BLaER1 treated with 17β-estradiol and CSF1 and Interleukin-3, amounts not matched to agents 10 nM and 100 nM (cell line): Measurements from ENCODE around the gene RNFT1.
"Not testable (repeated sequence)": the region's sequence is repeated elsewhere in the genome, so short reads cannot be mapped to it uniquely, and the experiment has no call there.

Experiments
- H3K27ac ChIP-seq, 11 experiments: shearing (Covaris generic); formaldehyde crosslinking; 2 replicates each; pipeline ENCODE4 v1.8.1; 2022
- H3K27me3 ChIP-seq, 11 experiments: shearing (Covaris generic); formaldehyde crosslinking; 2 replicates each; pipeline ENCODE4 v1.8.1; 2022
- H3K36me3 ChIP-seq, 11 experiments: shearing (Covaris generic); formaldehyde crosslinking; 2 replicates each; pipeline ENCODE4 v1.8.1; 2022
- H3K4me1 ChIP-seq, 10 experiments: shearing (Covaris generic); formaldehyde crosslinking; 2 replicates each; pipeline ENCODE4 v1.8.1; 2022
- H3K4me2 ChIP-seq, 11 experiments: shearing (Covaris generic); formaldehyde crosslinking; 2 replicates each; pipeline ENCODE4 v1.8.1; 2022
- H3K4me3 ChIP-seq, 10 experiments: shearing (Covaris generic); formaldehyde crosslinking; 2 replicates each; pipeline ENCODE4 v1.8.1; 2022
- H3K9ac ChIP-seq, 11 experiments: shearing (Covaris generic); formaldehyde crosslinking; 2 replicates each; pipeline ENCODE4 v1.8.1; 2022
- H3K9me3 ChIP-seq, 11 experiments: shearing (Covaris generic); formaldehyde crosslinking; replicated peaks in 1 of 11; 2 replicates each; pipeline ENCODE4 v1.8.1; 2022
- H4K20me1 ChIP-seq, 11 experiments: shearing (Covaris generic); formaldehyde crosslinking; 2 replicates each; pipeline ENCODE4 v1.8.1; 2022
- Cebpa-rat ChIP-seq, 11 experiments: shearing (Covaris generic); IDR thresholded peaks; 2 replicates each; pipeline ENCODE4 v1.8.1; 2022

RNFT1 gene

GRCh38 chr17:59963738-59964481 lies 630 bp downstream of the RNFT1 start:
- Histone ChIP-seq H3K4me2 (peak overlapping the region; percentile 73 to 93 (median 91)), H4K20me1 (peaks cover 0 to 18% (median 8%) of the 10 kb centered on the region in 11 experiments; a peak in 9 of 22 replicates), H3K4me3 (peak overlapping the region; percentile 68 to 80 (median 74)), H3K36me3 (peaks cover 4 to 37% (median 19%) of the 10 kb centered on the region in 11 experiments; a peak in 19 of 22 replicates), H3K4me1 (peaks cover 18 to 23% (median 22%) of the 10 kb centered on the region in 10 experiments), H3K27me3 (no peaks in the 10 kb centered on the region), H3K9ac (peak overlapping the region; percentile 84 to 95 (median 90)), H3K9me3 (no peaks in the 10 kb centered on the region), H3K27ac (peak overlapping the region; percentile 81 to 95 (median 90))
- TF ChIP-seq Cebpa-rat (IDR thresholded peaks at IDR 0.05): no peak

- no peak overlapping the region for H3K27ac ChIP-seq
- peak overlapping the region; percentile 73 to 93 (median 91) for H3K4me2 ChIP-seq
- H4K20me1 ChIP-seq: peaks cover 0 to 20% (median 8%) of the 10 kb centered on the region in 11 experiments; a peak in 9 of 22 replicates
- TF ChIP-seq Cebpa-rat (IDR thresholded peaks at IDR 0.05): no peak
- peak overlapping the region in 6 of 11 experiments; percentile 89 to 95 (median 92); a peak in 7 of 22 replicates for H3K9ac ChIP-seq
- H3K9me3 ChIP-seq: no peaks in the 10 kb centered on the region
- peaks cover 13 to 47% (median 29%) of the 10 kb centered on the region in 11 experiments; a peak in 20 of 22 replicates for H3K36me3 ChIP-seq
- peak overlapping the region in 7 of 10 experiments; percentile 68 to 80 (median 73); a peak in 11 of 20 replicates for H3K4me3 ChIP-seq
- H3K4me1 ChIP-seq: peaks cover 18 to 23% (median 22%) of the 10 kb centered on the region in 10 experiments
- no peaks in the 10 kb centered on the region for H3K27me3 ChIP-seq
Measured at GRCh38 chr17:59962739-59963318, 1.7 kb downstream of the RNFT1 start.

DNA sequence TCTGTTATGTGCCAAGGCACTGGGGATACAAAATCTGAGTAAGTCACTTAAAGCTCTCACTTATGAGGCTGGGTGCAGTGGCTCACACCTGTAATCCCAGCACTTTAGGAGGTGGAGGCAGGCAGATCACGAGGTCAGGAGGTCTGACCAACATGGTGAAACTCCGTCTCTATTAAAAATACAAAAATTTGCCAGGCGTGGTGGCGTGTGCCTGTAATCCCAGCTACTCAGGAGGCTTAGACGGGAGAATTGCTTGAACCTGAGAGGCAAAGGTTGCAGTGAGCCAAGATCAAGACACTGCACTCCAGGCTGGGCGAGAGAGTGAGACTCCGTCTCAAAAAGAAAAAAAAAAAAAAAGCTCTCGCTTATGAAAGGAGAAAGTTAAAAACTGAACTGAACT lies 5.0 kb downstream of the RNFT1 start:
- H3K27ac ChIP-seq, H3K4me3 ChIP-seq, H3K4me2 ChIP-seq, H3K9ac ChIP-seq, H3K9me3 ChIP-seq, H3K27me3 ChIP-seq: not testable (repeated sequence)
- H4K20me1 ChIP-seq: peaks cover 0 to 25% (median 8%) of the 10 kb centered on the region in 11 experiments; a peak in 9 of 22 replicates
- H3K36me3 ChIP-seq: peaks cover 40 to 79% (median 61%) of the 10 kb centered on the region in 11 experiments
- H3K4me1 ChIP-seq: peaks cover 11 to 17% (median 14%) of the 10 kb centered on the region in 10 experiments

GRCh38 chr17:59954856-59955255 lies 9.7 kb downstream of the RNFT1 start:
- H3K36me3 ChIP-seq: peaks cover 57 to 98% (median 82%) of the 10 kb centered on the region in 11 experiments
- no peaks in the 10 kb centered on the region for H3K9me3 ChIP-seq
- no peaks in the 10 kb centered on the region for H3K4me1 ChIP-seq
- no peaks in the 10 kb centered on the region for H3K27me3 ChIP-seq
- H3K9ac ChIP-seq: no peak overlapping the region
- H4K20me1 ChIP-seq: peaks cover 0 to 7% (median 0%) of the 10 kb centered on the region in 11 experiments; a peak in 2 of 22 replicates
- no peak for TF ChIP-seq Cebpa-rat (IDR thresholded peaks at IDR 0.05)
- no peak overlapping the region for H3K4me3 ChIP-seq
- H3K4me2 ChIP-seq: no peak overlapping the region
- no peak overlapping the region for H3K27ac ChIP-seq

DNA sequence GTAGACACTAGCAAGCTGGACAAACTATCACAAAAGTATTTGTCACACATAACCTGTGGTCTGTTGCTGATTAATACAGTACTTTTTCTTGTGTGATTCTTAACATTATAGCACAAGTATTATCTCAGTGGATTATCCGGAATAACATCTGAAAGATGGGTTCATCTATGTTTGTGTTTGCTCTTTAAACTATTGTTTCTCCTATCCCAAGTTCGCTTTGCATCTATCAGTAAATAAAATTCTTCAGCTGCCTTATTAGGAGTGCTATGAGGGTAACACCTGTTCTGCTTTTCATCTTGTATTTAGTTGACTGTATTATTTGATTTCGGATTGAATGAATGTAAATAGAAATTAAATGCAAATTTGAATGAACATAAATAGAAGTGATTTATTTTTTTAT lies 14.5 kb downstream of the RNFT1 start:
- Histone ChIP-seq H4K20me1 (peaks cover 0 to 7% (median 3%) of the 10 kb centered on the region in 11 experiments; a peak in 5 of 22 replicates), H3K9me3 (no peaks in the 10 kb centered on the region), H3K4me2 (no peak overlapping the region), H3K9ac (no peak overlapping the region), H3K27ac (no peak overlapping the region), H3K4me3 (no peak overlapping the region), H3K27me3 (no peaks in the 10 kb centered on the region), H3K4me1 (no peaks in the 10 kb centered on the region), H3K36me3 (peaks cover 50 to 95% (median 77%) of the 10 kb centered on the region in 11 experiments)
- no peak for TF ChIP-seq Cebpa-rat (IDR thresholded peaks at IDR 0.05)

DNA sequence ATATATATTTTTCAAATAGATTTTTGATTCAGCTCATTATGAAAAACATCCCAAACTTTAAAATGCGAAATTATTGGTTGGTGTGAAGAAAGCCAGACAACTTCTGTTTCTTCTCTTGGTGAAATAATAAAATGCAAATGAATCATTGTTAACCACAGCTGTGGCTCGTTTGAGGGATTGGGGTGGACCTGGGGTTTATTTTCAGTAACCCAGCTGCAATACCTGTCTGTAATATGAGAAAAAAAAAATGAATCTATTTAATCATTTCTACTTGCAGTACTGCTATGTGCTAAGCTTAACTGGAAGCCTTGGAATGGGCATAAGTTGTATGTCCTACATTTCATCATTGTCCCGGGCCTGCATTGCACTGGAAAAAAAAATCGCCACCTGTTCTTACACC lies 17.2 kb downstream of the RNFT1 start:
- peaks cover 64 to 96% (median 83%) of the 10 kb centered on the region in 11 experiments for H3K36me3 ChIP-seq
- not testable (repeated sequence) for H3K4me1 ChIP-seq, H3K4me3 ChIP-seq, H3K27ac ChIP-seq, H3K9me3 ChIP-seq, H3K9ac ChIP-seq, H3K4me2 ChIP-seq, H3K27me3 ChIP-seq
- peaks cover 0 to 12% (median 3%) of the 10 kb centered on the region in 11 experiments; a peak in 5 of 22 replicates for H4K20me1 ChIP-seq

GRCh38 chr17:59946433-59946832 lies 18.1 kb downstream of the RNFT1 start:
- Histone ChIP-seq H4K20me1 (peaks cover 0 to 12% (median 3%) of the 10 kb centered on the region in 11 experiments; a peak in 5 of 22 replicates), H3K36me3 (peaks cover 66 to 97% (median 86%) of the 10 kb centered on the region in 11 experiments)
- H3K27me3 ChIP-seq, H3K9ac ChIP-seq, H3K4me2 ChIP-seq, H3K4me3 ChIP-seq, H3K9me3 ChIP-seq, H3K4me1 ChIP-seq, H3K27ac ChIP-seq: not testable (repeated sequence)

- H3K9me3 ChIP-seq: no peaks in the 10 kb centered on the region
- no peak overlapping the region for H3K9ac ChIP-seq
- no peaks in the 10 kb centered on the region for H3K27me3 ChIP-seq
- peaks cover 83 to 98% (median 92%) of the 10 kb centered on the region in 11 experiments for H3K36me3 ChIP-seq
- no peak overlapping the region for H3K27ac ChIP-seq
- H3K4me1 ChIP-seq: no peaks in the 10 kb centered on the region
- H3K4me2 ChIP-seq: no peak overlapping the region
- peaks cover 0 to 8% (median 0%) of the 10 kb centered on the region in 11 experiments; a peak in 1 of 22 replicates for H4K20me1 ChIP-seq
- TF ChIP-seq Cebpa-rat (IDR thresholded peaks at IDR 0.05): no peak
- no peak overlapping the region for H3K4me3 ChIP-seq
Measured at GRCh38 chr17:59941131-59941530, 23.4 kb downstream of the RNFT1 start.

DNA sequence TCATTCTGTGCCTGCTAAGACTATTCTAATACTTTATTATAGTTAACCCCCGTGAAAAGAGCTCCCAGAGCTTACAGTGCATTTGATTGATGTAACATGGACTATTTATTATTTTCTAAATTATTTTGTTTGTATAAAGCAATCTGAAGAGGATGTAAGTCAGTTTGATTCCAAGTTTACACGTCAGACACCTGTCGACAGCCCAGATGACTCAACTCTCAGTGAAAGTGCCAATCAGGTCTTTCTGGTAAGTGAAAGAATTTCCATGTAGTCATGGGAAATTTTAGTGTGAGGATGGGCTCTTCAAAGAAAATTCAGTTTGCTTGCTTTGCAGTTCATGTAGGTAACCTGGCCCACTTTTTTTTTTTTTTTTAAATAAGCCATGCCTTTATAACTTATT lies 23.8 kb downstream of the RNFT1 start:
- not testable (repeated sequence) for H3K4me1 ChIP-seq, H3K27ac ChIP-seq, H3K9me3 ChIP-seq, H4K20me1 ChIP-seq, H3K4me3 ChIP-seq, H3K27me3 ChIP-seq, H3K9ac ChIP-seq, H3K4me2 ChIP-seq
- H3K36me3 ChIP-seq: peaks cover 83 to 98% (median 92%) of the 10 kb centered on the region in 11 experiments

DNA sequence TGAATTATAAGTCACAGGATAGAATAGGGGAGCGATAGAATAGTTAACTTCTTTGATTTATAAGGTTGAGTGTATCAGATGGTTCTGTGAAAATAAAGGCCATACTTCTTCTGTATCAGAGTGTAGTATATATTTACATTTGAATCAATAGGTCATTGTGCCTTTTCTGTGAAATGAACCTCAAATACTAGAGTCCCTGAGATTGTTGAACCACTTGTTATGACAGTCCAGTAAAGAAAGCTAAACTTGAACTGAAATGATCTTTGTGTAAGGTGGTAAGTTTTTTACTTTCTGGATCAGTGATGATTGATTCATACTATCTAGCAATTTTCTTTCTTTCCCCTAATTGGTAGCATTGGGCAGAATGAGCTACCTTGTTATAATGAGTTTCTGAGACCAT lies 31.2 kb downstream of the RNFT1 start:
- not testable (repeated sequence) for H3K4me2 ChIP-seq, H3K27ac ChIP-seq, H3K9ac ChIP-seq, H4K20me1 ChIP-seq, H3K4me3 ChIP-seq, H3K9me3 ChIP-seq, H3K27me3 ChIP-seq, H3K4me1 ChIP-seq
- peaks cover 85 to 100% (median 97%) of the 10 kb centered on the region in 11 experiments for H3K36me3 ChIP-seq
